ENCODE results near the gene CCNF. TPM values are rescaled to one million over a fixed set of nuclear protein-coding genes. Genes with fewer than 3 reads are reported as not detected.

The CCNF gene
- total and polyA plus RNA-seq, 2 of the 8 experiments (the other 6 are each of a cell fraction or from before 2014, with no cell fraction given), result 15.4 to 54.3 TPM

DNA sequence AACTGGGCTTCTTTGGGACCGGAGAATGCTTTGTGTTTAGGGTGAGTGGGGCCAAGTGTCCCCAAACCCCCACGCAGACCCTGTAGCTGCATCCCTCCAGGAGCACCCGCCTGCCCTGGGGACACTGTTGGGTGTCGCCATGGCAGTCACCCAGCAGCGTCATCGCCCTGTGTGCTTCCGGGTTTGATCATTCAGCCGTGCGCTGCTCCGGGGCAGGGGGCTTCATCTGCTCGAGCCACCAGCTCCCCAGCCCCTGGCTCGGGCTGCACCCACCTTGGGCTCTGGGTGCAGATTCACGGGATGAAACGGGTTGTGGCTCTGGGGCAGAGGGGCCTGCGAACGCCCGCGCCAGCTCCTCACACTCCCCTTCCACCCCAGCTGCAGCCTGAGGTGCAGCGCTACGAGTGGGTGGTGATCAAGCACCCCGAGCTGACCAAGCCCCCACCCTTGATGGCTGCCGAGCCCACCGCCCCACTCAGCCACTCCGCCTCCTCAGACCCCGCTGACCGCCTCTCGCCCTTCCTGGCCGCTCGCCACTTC lies 70.7 kb downstream of the CCNF start:
- Histone ChIP-seq H2BK20ac (ENCODE audit: low read length) (no peak overlapping the region), H3K36me3 (ENCODE audit: control insufficient read depth in 2 of 4, insufficient read depth in 4 of 4, low read length in 3 of 4) (peaks cover 0 to 15% (median 4%) of the 10 kb centered on the region in 4 experiments; a peak in 4 of 8 replicates), H2BK12ac (ENCODE audit: low read depth, low read length) (no peak overlapping the region), H3K23ac (ENCODE audit: insufficient read length) (no peak overlapping the region), H3K14ac (ENCODE audit: insufficient read length) (no peak overlapping the region), H3K18ac (ENCODE audit: extremely low read depth, low read length) (no peak overlapping the region), H3K79me2 (ENCODE audit: control insufficient read depth in 1 of 2, insufficient read depth in 2 of 2, low read length in 2 of 2) (no peaks in the 10 kb centered on the region), H2BK120ac (replicated peaks; ENCODE audit: low read depth, low read length) (no peak overlapping the region), H4K91ac (replicated peaks; ENCODE audit: insufficient read length, low read length) (no peak overlapping the region), H3K79me1 (ENCODE audit: low read depth, low read length) (no peaks in the 10 kb centered on the region; the same call in 1 of the 2 replicates), H4K20me1 (replicated peaks in 1 of 2; ENCODE audit: control insufficient read depth in 1 of 2, insufficient read depth in 2 of 2, low read length in 2 of 2) (peaks cover 2 to 4% of the 10 kb centered on the region in 2 experiments), H2BK5ac (ENCODE audit: low read depth, low read length) (no peak overlapping the region), H3K56ac (replicated peaks; ENCODE audit: insufficient read length, low read depth, low read length) (no peak overlapping the region), H3K9ac (replicated peaks in 1 of 4; ENCODE audit: extremely low read depth in 1 of 4, low read depth in 3 of 4, low read length in 3 of 4) (no peak overlapping the region), H3K4me1 (replicated peaks in 1 of 4; ENCODE audit: control insufficient read depth in 3 of 4, insufficient read depth in 4 of 4, low read length in 3 of 4) (peaks cover 0 to 16% (median 9%) of the 10 kb centered on the region in 4 experiments; a peak in 6 of 7 replicates), H2AFZ (ENCODE audit: low read length) (no peak overlapping the region), H3K4me2 (ENCODE audit: insufficient read depth in 1 of 2, low read depth in 2 of 2, low read length in 2 of 2) (no peak overlapping the region), H3K27me3 (replicated peaks in 1 of 4; ENCODE audit: control insufficient read depth in 3 of 4, extremely low read depth in 1 of 4, insufficient read depth in 3 of 4, low read length in 3 of 4) (no peaks in the 10 kb centered on the region; a peak in 1 of 7 replicates), H2AK5ac (ENCODE audit: low read depth, low read length) (no peak overlapping the region), H4K5ac (ENCODE audit: insufficient read length, low read depth, low read length) (no peak overlapping the region), H3K23me2 (ENCODE audit: low read depth, low read length) (no peaks in the 10 kb centered on the region), H3K9me3 (ENCODE audit: insufficient read depth in 2 of 2, low read depth in 1 of 2, low read length in 1 of 2) (no peaks in the 10 kb centered on the region), H4K8ac (ENCODE audit: extremely low read depth, insufficient read depth, low read length) (peak overlapping the region; percentile 46; the same call in 1 of the 2 replicates), H2BK15ac (ENCODE audit: low read length) (no peak overlapping the region), H3K27ac (ENCODE audit: low read depth, low read length) (no peak overlapping the region), H3K4ac (replicated peaks; ENCODE audit: insufficient read length, low read depth, low read length) (no peak overlapping the region), H3K4me3 (ENCODE audit: extremely low read depth in 1 of 4, insufficient read depth in 2 of 4, low read depth in 3 of 4, low read length in 4 of 4) (no peak overlapping the region)
- TF ChIP-seq SAP30 (IDR thresholded peaks at IDR 0.05; ENCODE audit: insufficient read depth, insufficient replicate concordance, low read length) (no peak), CBX5 (IDR thresholded peaks at IDR 0.05; ENCODE audit: low read depth, low read length) (no peak), RBBP5 (IDR thresholded peaks at IDR 0.05; ENCODE audit: borderline replicate concordance, low read depth, low read length) (no peak), NANOG (IDR thresholded peaks at IDR 0.05; ENCODE audit: insufficient read depth, low read depth, low read length, poor library complexity, severe bottlenecking) (no peak), CHD2 (IDR thresholded peaks at IDR 0.05; ENCODE audit: low read length) (no peak), EP300 (IDR thresholded peaks at IDR 0.05; ENCODE audit: borderline replicate concordance in 1 of 2, low read depth in 2 of 2, low read length in 2 of 2) (no peak), CREB1 (IDR thresholded peaks at IDR 0.05) (no peak), KDM5A (IDR thresholded peaks at IDR 0.05; ENCODE audit: low read length) (no peak)
- TF ChIP-seq, protein P1, sequence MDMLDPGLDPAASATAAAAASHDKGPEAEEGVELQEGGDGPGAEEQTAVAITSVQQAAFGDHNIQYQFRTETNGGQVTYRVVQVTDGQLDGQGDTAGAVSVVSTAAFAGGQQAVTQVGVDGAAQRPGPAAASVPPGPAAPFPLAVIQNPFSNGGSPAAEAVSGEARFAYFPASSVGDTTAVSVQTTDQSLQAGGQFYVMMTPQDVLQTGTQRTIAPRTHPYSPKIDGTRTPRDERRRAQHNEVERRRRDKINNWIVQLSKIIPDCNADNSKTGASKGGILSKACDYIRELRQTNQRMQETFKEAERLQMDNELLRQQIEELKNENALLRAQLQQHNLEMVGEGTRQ (IDR thresholded peaks at IDR 0.05; ENCODE audit: low read length), result no peak
- DNase-seq (ENCODE audit: low read depth in 1 of 2, low spot score in 2 of 2), result no peak
- CTCF ChIA-PET (ENCODE audit: partially characterized antibody), result interaction anchor here (0.6 to 3.3 kb wide), 17 partner anchors 8 to 459 kb away, joined by 3 to 32 read pairs (median 5); partner anchors contain the start of gene TEDC2
- POLR2A ChIA-PET (ENCODE audit: partially characterized antibody), result interaction anchor here (1.0 to 1.8 kb wide), 4 partner anchors 14 to 345 kb away, joined by 4 to 10 read pairs (median 4); partner anchors contain the start of gene ATP6V0C
- no peak for FAIRE-seq
- WGBS, 2 experiments (ENCODE audit: extremely low coverage in 1 of 2, insufficient coverage in 1 of 2, insufficient read length in 1 of 2, insufficient replicate concordance in 2 of 2, low coverage in 1 of 2, low lambda C conversion rate in 2 of 2, missing lambda C conversion rate in 1 of 2), result 97% methylated on average over 11 of the region's 29 CpGs; no CpG with 5 or more reads in 1 of the 2 experiments
